C4-2B (cell line): ENCODE data around the gene PTPRA.
"Not testable (repeated sequence)": the region's sequence is repeated elsewhere in the genome, so short reads cannot be mapped to it uniquely, and the experiment has no call there.

Source experiments
- H3K27ac ChIP-seq: fragments of 450-650 bp; 2 replicates; pipeline ENCODE4 v1.5.1; 2017
- CTCF ChIP-seq: fragments of 450-650 bp; conservative IDR thresholded peaks from 2 replicates; pipeline ENCODE4 v1.5.1; 2017; ENCODE audit warnings: mild to moderate bottlenecking
- ZFX ChIP-seq: fragments of 450-650 bp; IDR thresholded peaks from 2 replicates; pipeline ENCODE4 v1.6.1; 2017

PTPRA gene

GRCh38 chr20:3072530-3073250 lies 199.4 kb downstream of the PTPRA start:
- no peak for TF ChIP-seq ZFX

GRCh38 chr20:3073251-3073643 lies 200.0 kb downstream of the PTPRA start:
- not testable (repeated sequence) for H3K27ac ChIP-seq

More at GRCh38 chr20:3072530-3073250, 199.4 kb downstream of the PTPRA start:
- no peak overlapping the region for H3K27ac ChIP-seq

- H3K27ac ChIP-seq, result no peak overlapping the region
- TF ChIP-seq ZFX, result no peak
- no peak for TF ChIP-seq CTCF
Observed at GRCh38 chr20:3074812-3075211, 201.5 kb downstream of the PTPRA start.

GRCh38 chr20:3075315-3075714 lies 202.0 kb downstream of the PTPRA start:
- H3K27ac ChIP-seq, result not testable (repeated sequence)

- TF ChIP-seq ZFX (no peak), CTCF (no peak)
- no peak overlapping the region for H3K27ac ChIP-seq
Observed at GRCh38 chr20:3077618-3078134, 204.4 kb downstream of the PTPRA start.

GRCh38 chr20:3080939-3081388 lies 207.7 kb downstream of the PTPRA start:
- TF ChIP-seq CTCF (no peak), ZFX (no peak)
- H3K27ac ChIP-seq, result no peak overlapping the region

- TF ChIP-seq ZFX (no peak), CTCF (no peak)
- no peak overlapping the region for H3K27ac ChIP-seq
Observed at GRCh38 chr20:3081641-3082040, 208.4 kb downstream of the PTPRA start.

- no peak overlapping the region for H3K27ac ChIP-seq
- TF ChIP-seq CTCF (no peak), ZFX (no peak)
Observed at GRCh38 chr20:3082306-3082951, 209.1 kb downstream of the PTPRA start.
